ENCODE data around the gene ADA.

ADA gene

DNA sequence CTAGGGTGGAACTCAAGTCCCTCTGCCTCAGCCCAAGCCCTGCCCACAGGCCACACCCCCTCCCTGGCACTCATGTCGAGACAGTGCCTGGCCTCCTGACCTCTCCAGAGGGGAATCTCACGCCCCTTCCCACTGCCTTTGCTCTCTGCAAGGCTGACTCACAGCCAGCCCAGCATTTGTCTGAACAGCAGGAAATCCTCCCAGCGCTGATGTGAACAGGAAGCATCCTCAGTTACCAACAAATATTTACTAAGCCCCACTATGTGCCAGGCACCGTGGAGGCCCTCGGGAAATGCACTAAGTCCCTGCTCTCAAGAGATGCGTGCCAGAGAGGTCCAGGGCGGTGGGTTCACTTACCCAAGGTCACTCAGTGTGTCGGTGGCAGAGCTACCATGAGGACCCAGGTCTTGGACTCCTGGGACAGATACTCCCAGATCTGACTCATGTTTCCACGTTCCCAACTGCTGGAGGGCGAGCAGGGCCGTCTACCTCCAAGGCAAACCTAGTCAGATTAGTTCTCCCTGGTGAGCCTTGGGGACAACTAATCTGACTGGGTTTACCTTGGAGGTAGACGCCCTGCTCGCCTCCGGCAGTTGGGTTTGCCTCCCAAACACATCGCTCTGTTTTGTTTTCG, 7.8 kb downstream of the ADA start:
- TF ChIP-seq CTCF (IDR thresholded peaks at IDR 0.05; ENCODE audit: insufficient read depth, missing control alignments), result no peak
- FAIRE-seq (no peak), DNase-seq (ENCODE audit: insufficient read length, low spot score) (no peak)

- TF ChIP-seq CTCF (IDR thresholded peaks at IDR 0.05; ENCODE audit: insufficient read depth, missing control alignments), result no peak
- DNase-seq (ENCODE audit: insufficient read length, low spot score), result no peak
- FAIRE-seq, result no peak
These were observed 8.4 kb downstream of the ADA start for GRCh38 chr20:44643154-44643519.

DNA sequence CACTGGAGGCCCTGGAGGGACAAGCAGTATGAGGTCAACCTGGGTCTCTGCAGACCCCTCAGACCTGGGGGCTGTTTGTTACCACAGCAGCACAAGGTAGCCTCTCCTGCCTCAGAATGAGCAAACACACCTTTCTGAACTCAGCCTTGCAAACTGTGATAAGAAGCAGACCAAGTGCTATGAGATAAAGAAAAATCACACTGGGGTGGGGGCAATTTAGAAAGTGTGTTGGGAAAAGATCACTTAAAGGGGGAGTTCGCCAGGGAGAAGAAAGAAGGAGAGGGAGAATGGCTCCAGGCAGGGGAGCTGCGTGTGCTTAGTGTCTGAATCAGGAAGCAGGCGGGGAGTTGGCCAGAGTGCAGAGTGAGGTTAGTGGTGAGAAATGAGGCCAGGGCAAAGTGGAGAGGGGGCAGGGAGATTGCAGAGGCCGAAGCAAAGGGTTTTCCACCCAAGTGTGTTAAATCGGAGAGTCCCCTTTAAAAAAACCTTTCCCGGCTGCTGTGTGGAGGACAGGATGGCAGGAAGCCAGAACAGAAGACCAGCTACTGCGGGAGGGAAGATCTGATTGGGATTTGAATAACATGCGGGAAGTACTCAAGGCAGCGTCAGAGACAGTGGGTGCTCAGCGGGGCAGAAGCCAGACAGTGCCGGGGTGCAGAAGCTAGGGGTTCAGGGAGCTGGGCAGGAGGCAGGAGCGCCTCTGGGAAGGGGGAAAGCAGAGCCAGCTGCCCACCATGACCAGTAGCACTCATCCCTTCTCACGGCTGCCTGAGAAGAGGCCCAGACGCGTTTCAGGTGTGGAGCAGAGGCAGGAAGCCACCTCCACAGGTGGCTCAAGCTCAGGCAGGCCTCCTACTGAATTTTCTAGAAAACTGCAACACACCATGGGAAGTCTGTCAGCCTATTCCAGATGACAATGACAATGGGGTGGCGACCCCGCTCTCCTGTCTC, 9.0 kb downstream of the ADA start:
- TF ChIP-seq CTCF (IDR thresholded peaks at IDR 0.05; ENCODE audit: insufficient read depth, missing control alignments), result no peak
- DNase-seq (ENCODE audit: insufficient read length, low spot score) (no peak), FAIRE-seq (no peak)

DNA sequence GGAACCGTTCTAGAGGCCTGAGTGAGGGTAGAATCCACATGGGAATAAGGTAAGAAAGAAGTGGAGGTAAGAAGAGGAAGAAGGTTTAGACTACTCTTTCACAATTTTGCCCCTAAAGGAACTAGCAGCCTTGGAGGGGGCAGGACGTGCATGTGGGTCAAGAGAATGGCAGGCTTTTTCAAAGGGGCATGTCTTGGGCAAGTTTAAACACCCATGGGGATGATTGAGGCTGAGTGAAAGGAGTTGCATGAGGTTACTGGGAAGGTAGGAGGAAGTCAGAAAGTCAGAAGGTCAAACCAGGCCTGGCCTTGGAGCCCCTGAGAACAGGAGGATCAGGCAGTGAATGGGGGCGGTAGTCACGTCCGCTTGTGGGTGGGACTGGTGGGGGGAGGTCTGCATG, 10.2 kb downstream of the ADA start:
- TF ChIP-seq CTCF (IDR thresholded peaks at IDR 0.05; ENCODE audit: insufficient read depth, missing control alignments), result no peak
- FAIRE-seq (no peak), DNase-seq (ENCODE audit: insufficient read length, low spot score) (no peak)

GRCh38 chr20:44640522-44640921, 11.0 kb downstream of the ADA start:
- TF ChIP-seq CTCF (IDR thresholded peaks at IDR 0.05; ENCODE audit: insufficient read depth, missing control alignments), result no peak
- FAIRE-seq (no peak), DNase-seq (ENCODE audit: insufficient read length, low spot score) (no peak)

- DNase-seq (ENCODE audit: insufficient read length, low spot score) (no peak), FAIRE-seq (no peak)
- no peak for TF ChIP-seq CTCF (IDR thresholded peaks at IDR 0.05; ENCODE audit: insufficient read depth, missing control alignments)
These were observed 13.8 kb downstream of the ADA start for GRCh38 chr20:44637522-44638372.

Measured in D721Med (cell line).